Nephron (organoid): ENCODE data around the gene MGAT4C.

Experiments
- H3K27ac Mint-ChIP-seq, 3 experiments: 2 replicates each; pipeline ENCODE4 v1.8.0; 2020; ENCODE audit warnings: mixed read lengths in 3 of 3, mild to moderate bottlenecking in 2 of 3, moderate library complexity in 1 of 3
- H3K27me3 Mint-ChIP-seq: 2 replicates; pipeline ENCODE4 v1.8.0; 2021; ENCODE audit warnings: low read depth, mild to moderate bottlenecking, moderate library complexity, mixed read lengths
- H3K36me3 Mint-ChIP-seq: 2 replicates; pipeline ENCODE4 v1.8.0; 2020; ENCODE audit warnings: low read depth, mixed read lengths
- H3K4me1 Mint-ChIP-seq: 2 replicates; pipeline ENCODE4 v1.8.0; 2020; ENCODE audit warnings: mixed read lengths
- H3K4me3 Mint-ChIP-seq, 3 experiments: 2 replicates each; pipeline ENCODE4 v1.8.0; 2020; ENCODE audit warnings: mild to moderate bottlenecking in 3 of 3, mixed read lengths in 3 of 3, moderate library complexity in 2 of 3
- H3K9me3 Mint-ChIP-seq: 2 replicates; pipeline ENCODE4 v1.8.0; 2020; ENCODE audit warnings: mixed read lengths
- CTCF ChIP-seq, 3 experiments: fragments of 200-600 bp; sonication (generic); IDR thresholded peaks; one replicate each; pipeline ENCODE4 v1.5.0; 2021; ENCODE audit warnings: antibody characterized with exemption in 3 of 3; ENCODE audit not compliant: unreplicated experiment in 3 of 3

Gene MGAT4C

GRCh38 chr12:86050010-86050409, 206.2 kb downstream of the MGAT4C start:
- Mint-ChIP-seq H3K4me1 (no peaks in the 10 kb centered on the region), H3K4me3 (no peak overlapping the region), H3K27me3 (no peaks in the 10 kb centered on the region), H3K9me3 (no peaks in the 10 kb centered on the region), H3K27ac (no peak overlapping the region), H3K36me3 (no peaks in the 10 kb centered on the region)
- TF ChIP-seq CTCF (IDR thresholded peaks at IDR 0.05; ENCODE audit: unreplicated experiment in 3 of 3) = no peak

GRCh38 chr12:86044396-86044795, 211.8 kb downstream of the MGAT4C start:
- no peak for TF ChIP-seq CTCF (IDR thresholded peaks at IDR 0.05; ENCODE audit: unreplicated experiment in 3 of 3)
- H3K9me3 Mint-ChIP-seq = peaks cover 35% of the 10 kb centered on the region
- no peaks in the 10 kb centered on the region for H3K4me1 Mint-ChIP-seq
- H3K27ac Mint-ChIP-seq = no peak overlapping the region
- no peak overlapping the region for H3K4me3 Mint-ChIP-seq
- H3K27me3 Mint-ChIP-seq = no peaks in the 10 kb centered on the region
- H3K36me3 Mint-ChIP-seq = peaks cover 27% of the 10 kb centered on the region

GRCh38 chr12:86042062-86042461, 214.1 kb downstream of the MGAT4C start:
- H3K4me1 Mint-ChIP-seq = no peaks in the 10 kb centered on the region
- H3K36me3 Mint-ChIP-seq = peaks cover 45% of the 10 kb centered on the region
- no peak overlapping the region for H3K4me3 Mint-ChIP-seq
- peaks cover 54% of the 10 kb centered on the region for H3K9me3 Mint-ChIP-seq
- H3K27me3 Mint-ChIP-seq = no peaks in the 10 kb centered on the region
- no peak overlapping the region for H3K27ac Mint-ChIP-seq
- TF ChIP-seq CTCF (IDR thresholded peaks at IDR 0.05; ENCODE audit: unreplicated experiment in 3 of 3) = no peak

- H3K9me3 Mint-ChIP-seq = no peaks in the 10 kb centered on the region
- no peak overlapping the region for H3K27ac Mint-ChIP-seq
- no peaks in the 10 kb centered on the region for H3K27me3 Mint-ChIP-seq
- H3K4me1 Mint-ChIP-seq = no peaks in the 10 kb centered on the region
- TF ChIP-seq CTCF (IDR thresholded peaks at IDR 0.05; ENCODE audit: unreplicated experiment in 3 of 3) = no peak
- no peak overlapping the region for H3K4me3 Mint-ChIP-seq
- H3K36me3 Mint-ChIP-seq = no peaks in the 10 kb centered on the region
Measured at GRCh38 chr12:86018361-86018760, 237.8 kb downstream of the MGAT4C start.

- H3K36me3 Mint-ChIP-seq = no peaks in the 10 kb centered on the region
- H3K4me1 Mint-ChIP-seq = no peaks in the 10 kb centered on the region
- TF ChIP-seq CTCF (IDR thresholded peaks at IDR 0.05; ENCODE audit: unreplicated experiment in 3 of 3) = no peak
- no peak overlapping the region for H3K27ac Mint-ChIP-seq
- no peaks in the 10 kb centered on the region for H3K27me3 Mint-ChIP-seq
- no peaks in the 10 kb centered on the region for H3K9me3 Mint-ChIP-seq
- H3K4me3 Mint-ChIP-seq = no peak overlapping the region
Measured at GRCh38 chr12:86015026-86015425, 241.2 kb downstream of the MGAT4C start.

GRCh38 chr12:86006727-86007126, 249.5 kb downstream of the MGAT4C start:
- TF ChIP-seq CTCF (IDR thresholded peaks at IDR 0.05; ENCODE audit: unreplicated experiment in 3 of 3) = no peak
- no peaks in the 10 kb centered on the region for H3K27me3 Mint-ChIP-seq
- H3K4me3 Mint-ChIP-seq = no peak overlapping the region
- H3K36me3 Mint-ChIP-seq = no peaks in the 10 kb centered on the region
- H3K9me3 Mint-ChIP-seq = no peaks in the 10 kb centered on the region
- no peak overlapping the region for H3K27ac Mint-ChIP-seq
- no peaks in the 10 kb centered on the region for H3K4me1 Mint-ChIP-seq
